ENCODE measurements around the gene MAPRE3. TPM values are rescaled to one million over a fixed set of nuclear protein-coding genes. Genes with fewer than 3 reads are reported as not detected.
A peak's percentile ranks its signal among the peaks of the same experiment; 100 is the strongest.

Gene MAPRE3
- total and polyA plus RNA-seq, 7 donors: 22.1 to 149 (median 116) TPM

- WGBS, 3 donors: 75 to 80% (median 76%) methylated on average over 10 of the region's 10 CpGs
- H3K4me1 ChIP-seq: no peaks in the 10 kb centered on the region
- intact Hi-C loops (cut with DNase I): no loop called here
- H3K36me3 ChIP-seq (ENCODE audit: insufficient read depth in 1 of 2, low read depth in 1 of 2): no peaks in the 10 kb centered on the region
- H3K27me3 ChIP-seq (ENCODE audit: insufficient read depth in 3 of 3, low read length in 2 of 3): no peaks in the 10 kb centered on the region
- DNase-seq: no peak
- no peak overlapping the region for H3K27ac ChIP-seq
- H3K4me3 ChIP-seq: no peak overlapping the region
- no peaks in the 10 kb centered on the region for H3K9me3 ChIP-seq
- no peak for ATAC-seq
- no peak for TF ChIP-seq CTCF (IDR thresholded peaks at IDR 0.05)
Measured at GRCh38 chr2:26938399-26939118, 31.9 kb upstream of the MAPRE3 start.

DNA sequence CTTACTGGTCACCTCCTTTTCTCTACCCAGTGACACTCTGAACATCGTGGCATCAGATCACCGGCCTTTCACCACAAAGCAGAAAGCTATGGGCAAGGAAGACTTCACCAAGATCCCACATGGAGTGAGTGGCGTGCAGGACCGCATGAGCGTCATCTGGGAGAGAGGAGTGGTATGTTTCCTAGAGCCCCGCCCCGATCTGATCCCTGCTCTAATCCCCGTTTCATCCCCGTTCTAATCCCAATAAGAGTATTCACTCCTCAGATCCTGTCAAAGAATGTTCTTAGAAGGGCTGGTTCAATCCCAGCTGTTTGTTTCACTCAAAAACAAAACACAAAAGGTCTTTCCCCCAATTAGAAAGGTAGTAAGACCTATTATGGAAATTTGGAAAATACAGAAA, 30.4 kb upstream of the MAPRE3 start:
- ATAC-seq (no peak), DNase-seq (no peak)
- intact Hi-C loops (cut with DNase I): no loop called here
- no peak for TF ChIP-seq CTCF (IDR thresholded peaks at IDR 0.05)
- Histone ChIP-seq H3K36me3 (ENCODE audit: insufficient read depth in 1 of 2, low read depth in 1 of 2) (no peaks in the 10 kb centered on the region), H3K27ac (no peak overlapping the region), H3K4me1 (no peaks in the 10 kb centered on the region), H3K9me3 (no peaks in the 10 kb centered on the region), H3K4me3 (no peak overlapping the region), H3K27me3 (ENCODE audit: insufficient read depth in 3 of 3, low read length in 2 of 3) (no peaks in the 10 kb centered on the region)
- 60 to 82% (median 62%) methylated on average over 9 of the region's 9 CpGs for WGBS, 3 donors

- DNase-seq (no peak), ATAC-seq (no peak)
- no peak for TF ChIP-seq CTCF (IDR thresholded peaks at IDR 0.05)
- Histone ChIP-seq H3K36me3 (ENCODE audit: insufficient read depth in 1 of 2, low read depth in 1 of 2) (no peaks in the 10 kb centered on the region), H3K4me1 (no peaks in the 10 kb centered on the region), H3K27ac (no peak overlapping the region), H3K9me3 (no peaks in the 10 kb centered on the region), H3K4me3 (no peak overlapping the region), H3K27me3 (ENCODE audit: insufficient read depth in 3 of 3, low read length in 2 of 3) (peaks cover 0 to 2% (median 0%) of the 10 kb centered on the region in 3 donors)
- 85 to 94% (median 86%) methylated on average over 3 of the region's 3 CpGs for WGBS, 3 donors
- intact Hi-C loops (cut with DNase I): no loop called here
Measured at GRCh38 chr2:26941486-26941885, 29.0 kb upstream of the MAPRE3 start.

DNA sequence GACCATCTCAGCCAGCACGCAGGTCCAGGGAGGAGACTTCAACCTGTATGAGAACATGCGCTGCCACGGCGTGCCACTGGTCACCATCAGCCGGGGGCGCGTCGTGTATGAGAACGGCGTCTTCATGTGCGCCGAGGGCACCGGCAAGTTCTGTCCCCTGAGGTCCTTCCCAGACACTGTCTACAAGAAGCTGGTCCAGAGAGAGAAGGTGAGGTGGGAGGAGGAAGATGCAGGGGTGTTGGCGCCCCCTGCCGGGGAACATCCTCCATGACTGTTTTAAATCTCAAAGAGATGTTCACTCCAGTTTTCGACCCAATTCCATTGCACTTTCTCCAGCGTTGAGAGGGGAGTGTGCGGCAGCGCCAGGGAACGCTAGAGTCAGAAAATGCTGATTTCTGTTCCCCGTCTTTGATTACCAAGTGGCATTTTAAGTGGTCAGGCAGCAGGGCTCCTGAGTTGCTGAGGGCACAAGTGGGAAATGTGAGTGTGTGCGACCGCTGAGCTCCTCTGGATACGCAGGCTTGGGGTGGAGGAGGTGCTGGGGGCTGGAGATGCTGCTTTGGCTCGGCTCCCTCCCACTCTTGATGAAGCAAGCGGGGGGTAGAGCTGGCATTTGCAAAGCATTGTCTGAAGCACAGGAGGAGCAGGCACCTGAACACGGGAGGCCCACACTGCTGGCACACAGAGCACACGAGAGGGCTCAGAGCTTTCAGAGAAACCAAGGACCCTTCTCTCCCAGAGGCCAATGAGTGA, 27.7 kb upstream of the MAPRE3 start:
- ATAC-seq: peak; percentile 58 to 89 (median 67)
- peak; percentile 60 to 75 for DNase-seq
- TF ChIP-seq CTCF (IDR thresholded peaks at IDR 0.05): peak; percentile 81

More for the DNA sequence above, 27.7 kb upstream of the MAPRE3 start:
- Histone ChIP-seq H3K27ac (no peak overlapping the region), H3K36me3 (ENCODE audit: insufficient read depth in 1 of 2, low read depth in 1 of 2) (no peaks in the 10 kb centered on the region), H3K27me3 (ENCODE audit: insufficient read depth in 3 of 3, low read length in 2 of 3) (peaks cover 0 to 2% (median 0%) of the 10 kb centered on the region in 3 donors), H3K4me3 (no peak overlapping the region), H3K4me1 (no peaks in the 10 kb centered on the region), H3K9me3 (no peaks in the 10 kb centered on the region)
- 34 to 36% (median 34%) methylated on average over 28 of the region's 28 CpGs for WGBS, 3 donors
- intact Hi-C loops (cut with DNase I): loop anchor here (1.0 to 2.0 kb wide), 2 partner anchors 96 kb away; no protein-coding TSS in a partner anchor
